CD4-positive, CD25-positive, alpha-beta regulatory T cell (primary cell): ENCODE results near the gene SLC7A9. TPM values are rescaled to one million over a fixed set of nuclear protein-coding genes. Genes with fewer than 3 reads are reported as not detected.

Source experiments
- ATAC-seq, 2 donors: fragments of 150-1000 bp; cut with Tn5 transposase; one replicate each; pipeline ENCODE4 v1.10.0; 2021; ENCODE audit warnings: low read depth in 2 of 2, moderate number of reproducible peaks in 2 of 2, moderate library complexity in 1 of 2
- DNase-seq, 3 donors: peaks; one replicate each; pipeline versions ENCODE4 v3.0.0 to v3.0.0-alpha.2; 2012 to 2022; ENCODE audit warnings: mixed read lengths in 1 of 3
- H3K27ac ChIP-seq: one replicate; pipeline ENCODE4 v1.7.0; 2013; ENCODE audit warnings: mild to moderate bottlenecking, low read length; ENCODE audit not compliant: insufficient read depth, poor library complexity, severe bottlenecking
- H3K27me3 ChIP-seq: one replicate; pipeline ENCODE4 v1.7.0; 2013; ENCODE audit warnings: low read length; ENCODE audit not compliant: control insufficient read depth, insufficient read depth
- H3K36me3 ChIP-seq: one replicate; pipeline ENCODE4 v1.7.0; 2013; ENCODE audit warnings: mild to moderate bottlenecking, low read length, moderate library complexity; ENCODE audit not compliant: control insufficient read depth, insufficient read depth
- H3K4me1 ChIP-seq: 2 replicates; pipeline ENCODE4 v1.7.0; 2013; ENCODE audit warnings: mild to moderate bottlenecking, low read length; ENCODE audit not compliant: insufficient read depth, control insufficient read depth, poor library complexity, severe bottlenecking
- H3K4me3 ChIP-seq: one replicate; pipeline ENCODE4 v1.7.0; 2013; ENCODE audit warnings: low read depth, mild to moderate bottlenecking, low read length, moderate library complexity
- H3K9me3 ChIP-seq, 2 experiments: 1 replicate in 1 of 2; 2 replicates in 1 of 2; pipeline ENCODE4 v1.7.0; 2013; ENCODE audit warnings: low read length in 2 of 2, mild to moderate bottlenecking in 1 of 2, moderate library complexity in 1 of 2; ENCODE audit not compliant: control insufficient read depth in 2 of 2
- H3K27ac Mint-ChIP-seq, 3 donors: one replicate each; pipeline ENCODE4 v1.8.0; 2020 to 2022; ENCODE audit warnings: mild to moderate bottlenecking in 3 of 3, mixed read lengths in 3 of 3, moderate library complexity in 2 of 3
- H3K27me3 Mint-ChIP-seq: one replicate; pipeline ENCODE4 v1.8.0; 2022; ENCODE audit warnings: mild to moderate bottlenecking, mixed read lengths
- H3K36me3 Mint-ChIP-seq: one replicate; pipeline ENCODE4 v1.8.0; 2020; ENCODE audit warnings: mixed read lengths
- H3K4me1 Mint-ChIP-seq, 4 donors: one replicate each; pipeline ENCODE4 v1.8.0; 2020 to 2022; ENCODE audit warnings: mixed read lengths in 4 of 4, mild to moderate bottlenecking in 1 of 4
- H3K4me3 Mint-ChIP-seq, 4 donors: one replicate each; pipeline ENCODE4 v1.8.0; 2020 to 2022; ENCODE audit warnings: mild to moderate bottlenecking in 4 of 4, mixed read lengths in 4 of 4, moderate library complexity in 3 of 4
- H3K9me3 Mint-ChIP-seq, 7 donors: one replicate each; pipeline ENCODE4 v1.8.0; 2020 to 2022; ENCODE audit warnings: mixed read lengths in 7 of 7, mild to moderate bottlenecking in 3 of 7, moderate library complexity in 2 of 7
- polyA plus RNA-seq, 4 donors: library from polyadenylated mRNA; unstranded; fragments of 300-500 nt; fragmentation: Illumina TruSeq; gene quantifications; one replicate each; pipeline ENCODE4 v1.2.3, GENCODE V29; 2021
- total RNA-seq: library from RNA; stranded (reverse); gene quantifications from one replicate; pipeline ENCODE4 v1.2.3, GENCODE V29; 2022

Gene SLC7A9
- total and polyA plus RNA-seq, 5 donors from 2014 or later = 0.32 TPM; not detected in 4

GRCh38 chr19:32881766-32882165, 12.2 kb upstream of the SLC7A9 start:
- Histone ChIP-seq H3K4me3 (no peak overlapping the region), H3K27ac (no peak overlapping the region), H3K36me3 (no peaks in the 10 kb centered on the region), H3K9me3 (no peaks in the 10 kb centered on the region), H3K27me3 (no peaks in the 10 kb centered on the region), H3K4me1 (no peaks in the 10 kb centered on the region)
- no peak overlapping the region for H3K4me3 Mint-ChIP-seq
- DNase-seq (no peak), ATAC-seq (no peak)
- H3K4me1 Mint-ChIP-seq = no peaks in the 10 kb centered on the region
- no peak overlapping the region for H3K27ac Mint-ChIP-seq
- no peaks in the 10 kb centered on the region for H3K9me3 Mint-ChIP-seq
- H3K27me3 Mint-ChIP-seq = no peaks in the 10 kb centered on the region
- peaks cover 24% of the 10 kb centered on the region for H3K36me3 Mint-ChIP-seq

- Mint-ChIP-seq H3K27me3 (no peaks in the 10 kb centered on the region), H3K4me1 (peaks cover 0 to 2% (median 0%) of the 10 kb centered on the region in 4 donors), H3K36me3 (peaks cover 17% of the 10 kb centered on the region), H3K4me3 (no peak overlapping the region), H3K27ac (peak overlapping the region in 1 of 3 donors; percentile 52), H3K9me3 (no peaks in the 10 kb centered on the region)
- ATAC-seq (no peak), DNase-seq (no peak)
- H3K4me3 ChIP-seq = no peak overlapping the region
- no peaks in the 10 kb centered on the region for H3K9me3 ChIP-seq
- H3K4me1 ChIP-seq = no peaks in the 10 kb centered on the region
- no peak overlapping the region for H3K27ac ChIP-seq
- no peaks in the 10 kb centered on the region for H3K36me3 ChIP-seq
- H3K27me3 ChIP-seq = no peaks in the 10 kb centered on the region
Observed at GRCh38 chr19:32880622-32881021, 11.1 kb upstream of the SLC7A9 start.

- Mint-ChIP-seq H3K4me1 (peaks cover 0 to 2% (median 0%) of the 10 kb centered on the region in 4 donors), H3K9me3 (no peaks in the 10 kb centered on the region), H3K36me3 (peaks cover 15% of the 10 kb centered on the region), H3K27me3 (no peaks in the 10 kb centered on the region), H3K27ac (no peak overlapping the region), H3K4me3 (no peak overlapping the region)
- no peak for ATAC-seq
- no peak overlapping the region for H3K4me3 ChIP-seq
- no peaks in the 10 kb centered on the region for H3K4me1 ChIP-seq
- H3K9me3 ChIP-seq = no peaks in the 10 kb centered on the region
- H3K27ac ChIP-seq = no peak overlapping the region
- DNase-seq = no peak
- no peaks in the 10 kb centered on the region for H3K27me3 ChIP-seq
- no peaks in the 10 kb centered on the region for H3K36me3 ChIP-seq
Observed at GRCh38 chr19:32879741-32880140, 10.2 kb upstream of the SLC7A9 start.

GRCh38 chr19:32878988-32879387, 9.4 kb upstream of the SLC7A9 start:
- H3K4me3 Mint-ChIP-seq = no peak overlapping the region
- H3K27me3 ChIP-seq = no peaks in the 10 kb centered on the region
- ATAC-seq = no peak
- H3K27ac Mint-ChIP-seq = no peak overlapping the region
- H3K27me3 Mint-ChIP-seq = no peaks in the 10 kb centered on the region
- peaks cover 0 to 2% (median 0%) of the 10 kb centered on the region in 4 donors for H3K4me1 Mint-ChIP-seq
- DNase-seq = no peak
- no peaks in the 10 kb centered on the region for H3K4me1 ChIP-seq
- peaks cover 15% of the 10 kb centered on the region for H3K36me3 Mint-ChIP-seq
- H3K36me3 ChIP-seq = no peaks in the 10 kb centered on the region
- no peak overlapping the region for H3K4me3 ChIP-seq
- no peak overlapping the region for H3K27ac ChIP-seq
- H3K9me3 ChIP-seq = no peaks in the 10 kb centered on the region
- H3K9me3 Mint-ChIP-seq = no peaks in the 10 kb centered on the region

GRCh38 chr19:32877977-32878745, 8.6 kb upstream of the SLC7A9 start:
- no peak for DNase-seq
- H3K27ac ChIP-seq = no peak overlapping the region
- no peaks in the 10 kb centered on the region for H3K27me3 Mint-ChIP-seq
- peaks cover 15% of the 10 kb centered on the region for H3K36me3 Mint-ChIP-seq
- no peaks in the 10 kb centered on the region for H3K27me3 ChIP-seq
- H3K4me3 Mint-ChIP-seq = no peak overlapping the region
- H3K27ac Mint-ChIP-seq = peak overlapping the region in 2 of 3 donors; percentile 26 to 28
- no peak for ATAC-seq
- H3K36me3 ChIP-seq = no peaks in the 10 kb centered on the region
- no peak overlapping the region for H3K4me3 ChIP-seq
- no peaks in the 10 kb centered on the region for H3K4me1 ChIP-seq
- peaks cover 0 to 2% (median 0%) of the 10 kb centered on the region in 4 donors for H3K4me1 Mint-ChIP-seq
- no peaks in the 10 kb centered on the region for H3K9me3 ChIP-seq
- peaks cover 0 to 1% (median 0%) of the 10 kb centered on the region in 7 donors for H3K9me3 Mint-ChIP-seq

GRCh38 chr19:32877323-32877912, 7.9 kb upstream of the SLC7A9 start:
- Histone ChIP-seq H3K27ac (no peak overlapping the region), H3K9me3 (no peaks in the 10 kb centered on the region), H3K27me3 (no peaks in the 10 kb centered on the region), H3K4me3 (no peak overlapping the region), H3K4me1 (no peaks in the 10 kb centered on the region), H3K36me3 (no peaks in the 10 kb centered on the region)
- no peak overlapping the region for H3K27ac Mint-ChIP-seq
- H3K4me3 Mint-ChIP-seq = no peak overlapping the region
- peaks cover 0 to 2% (median 0%) of the 10 kb centered on the region in 4 donors for H3K4me1 Mint-ChIP-seq
- ATAC-seq (no peak), DNase-seq (no peak)
- H3K9me3 Mint-ChIP-seq = peaks cover 0 to 2% (median 0%) of the 10 kb centered on the region in 7 donors
- peaks cover 15% of the 10 kb centered on the region for H3K36me3 Mint-ChIP-seq
- H3K27me3 Mint-ChIP-seq = no peaks in the 10 kb centered on the region

GRCh38 chr19:32876919-32877285, 7.3 kb upstream of the SLC7A9 start:
- no peak for ATAC-seq
- H3K9me3 ChIP-seq = no peaks in the 10 kb centered on the region
- H3K36me3 ChIP-seq = no peaks in the 10 kb centered on the region
- Mint-ChIP-seq H3K4me3 (no peak overlapping the region), H3K27ac (no peak overlapping the region), H3K27me3 (no peaks in the 10 kb centered on the region), H3K4me1 (peaks cover 0 to 2% (median 0%) of the 10 kb centered on the region in 4 donors), H3K9me3 (peaks cover 0 to 2% (median 0%) of the 10 kb centered on the region in 7 donors), H3K36me3 (peaks cover 15% of the 10 kb centered on the region)
- H3K27ac ChIP-seq = no peak overlapping the region
- no peak overlapping the region for H3K4me3 ChIP-seq
- no peak for DNase-seq
- no peaks in the 10 kb centered on the region for H3K27me3 ChIP-seq
- H3K4me1 ChIP-seq = no peaks in the 10 kb centered on the region
